ENCODE data around the gene BTBD9.

Gene BTBD9

DNA sequence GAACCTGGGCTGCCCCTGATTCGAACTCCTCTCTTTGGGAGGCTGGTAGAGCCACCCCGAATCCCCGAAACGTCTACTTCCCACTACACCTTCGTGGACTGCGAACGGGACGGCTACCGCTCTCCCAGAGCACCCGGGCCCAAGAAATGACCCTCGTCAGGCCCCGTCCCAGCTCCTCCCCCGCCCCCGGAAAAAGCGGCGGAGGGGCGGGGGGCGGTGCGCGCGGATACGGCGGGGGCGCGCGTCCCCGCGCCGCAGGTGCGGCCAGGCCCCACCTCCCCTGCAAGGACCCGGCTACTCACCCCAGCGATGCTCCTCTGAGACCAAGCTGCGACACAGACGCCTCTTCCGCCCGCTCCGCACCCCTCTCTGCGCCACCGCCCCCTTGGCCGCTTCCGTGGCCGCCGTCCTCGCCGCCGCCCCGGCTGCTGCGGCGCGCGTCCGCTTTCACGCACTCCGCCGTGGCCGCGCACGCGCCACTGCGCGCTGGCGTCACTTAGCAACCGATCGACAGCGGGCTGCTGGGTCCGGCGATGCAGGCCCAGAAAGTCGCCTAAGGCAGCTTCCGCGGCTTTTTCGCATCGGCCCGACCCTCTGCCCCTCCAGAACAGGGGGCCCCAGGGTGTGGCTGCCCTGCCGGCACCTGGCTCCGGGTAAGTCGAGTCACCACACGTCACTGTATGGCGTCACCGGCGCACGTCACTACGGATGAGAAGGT, at the start of gene BTBD9:
BTBD9 (minus strand) TSS at position 432 of the 718 bp plus-strand sequence.
- peak; percentile 88 for DNase-seq

DNA sequence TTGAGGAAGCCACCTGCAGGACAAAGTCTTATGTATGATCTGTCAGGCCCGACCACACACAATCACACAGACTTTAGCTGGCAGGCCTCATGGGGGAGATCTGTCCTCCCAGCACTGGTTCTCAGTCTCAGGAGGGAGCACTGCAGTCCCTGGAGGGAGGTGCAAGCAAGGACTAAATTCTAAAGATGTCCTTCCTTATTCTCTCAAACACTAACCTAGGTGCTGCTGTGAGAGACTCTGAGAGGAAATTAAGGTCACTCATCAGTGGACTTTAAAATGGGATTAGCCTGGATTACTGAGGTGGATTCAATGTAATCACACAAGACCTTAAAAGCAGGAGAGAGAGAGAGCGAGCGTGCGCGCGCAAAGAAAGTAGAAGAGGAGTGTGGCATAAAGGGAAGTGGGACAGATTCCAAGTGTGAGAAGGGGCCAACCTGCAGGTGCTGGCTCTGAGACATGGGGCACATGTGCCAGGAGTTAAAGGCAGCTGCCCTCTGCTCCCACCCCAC, 48.9 kb upstream of the BTBD9 start:
- no peak for DNase-seq

DNA sequence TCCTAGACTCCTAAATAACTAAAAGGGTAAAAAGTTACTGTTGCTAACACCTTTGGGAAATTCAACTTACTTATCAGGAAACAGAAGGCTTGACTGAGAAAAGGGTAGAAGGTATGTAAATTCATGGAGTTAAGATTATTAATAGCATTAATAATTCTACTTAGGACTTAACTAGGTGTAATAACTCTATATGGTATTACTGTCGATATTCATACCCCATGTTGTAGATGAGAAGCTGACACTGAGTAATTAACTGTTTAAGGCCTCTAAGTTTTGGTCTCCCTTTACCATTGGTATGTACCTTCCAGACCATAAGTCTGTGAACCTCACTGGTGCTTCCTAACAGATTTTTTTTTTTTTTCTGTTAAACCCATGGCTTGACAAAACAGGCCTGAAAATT, 47.8 kb upstream of the BTBD9 start:
- no peak for DNase-seq

DNA sequence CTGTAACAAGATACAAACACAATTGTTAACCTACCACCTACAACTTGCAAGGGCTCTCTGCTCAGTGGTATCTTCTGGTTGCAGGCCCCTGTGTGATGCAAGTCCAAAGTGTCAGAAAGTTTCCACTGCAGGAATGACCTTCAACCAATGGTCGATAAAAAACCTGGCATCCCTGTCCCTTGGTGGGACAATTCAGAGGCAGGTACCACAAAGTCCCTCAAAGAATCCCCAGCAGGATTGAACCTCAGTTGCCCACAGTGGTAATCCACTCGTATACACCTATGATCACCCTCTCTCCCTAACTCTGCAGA, 47.3 kb upstream of the BTBD9 start:
- DNase-seq = no peak

DNA sequence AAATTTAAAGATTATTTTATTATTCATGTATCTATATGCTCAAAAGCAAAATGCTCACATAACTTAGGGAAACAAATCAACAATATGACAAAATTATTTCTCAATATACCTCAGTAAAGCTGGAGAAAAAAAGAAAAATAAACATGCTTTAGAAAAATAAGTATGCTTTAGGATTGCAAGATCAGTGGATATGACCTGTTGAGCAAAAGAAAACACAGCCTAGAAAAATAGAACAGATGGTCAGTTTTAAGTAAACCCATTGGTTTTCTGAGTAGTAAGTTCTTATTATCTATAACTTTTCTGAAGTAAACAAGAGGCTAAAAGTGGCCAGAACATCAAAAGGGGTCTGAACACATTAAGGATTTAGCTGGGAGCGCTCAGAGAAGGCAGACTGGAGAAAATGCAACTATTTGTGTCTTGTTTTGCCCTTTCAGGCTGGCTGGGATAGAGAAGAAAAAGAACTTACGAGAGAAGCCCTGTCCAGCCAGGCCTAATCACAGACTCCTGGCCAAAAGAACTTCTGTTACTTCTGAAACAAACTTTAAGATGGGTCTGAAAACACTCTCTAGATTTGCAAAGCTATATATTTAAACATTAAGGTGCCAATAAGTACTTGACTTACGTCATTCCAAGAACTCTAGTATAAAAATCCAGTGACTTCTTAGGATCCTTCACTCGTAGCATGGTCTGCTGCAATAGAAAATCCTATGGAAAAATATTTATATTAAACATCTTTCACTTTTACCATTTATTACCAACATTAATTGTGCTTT, 46.7 kb upstream of the BTBD9 start:
- DNase-seq = no peak

DNA sequence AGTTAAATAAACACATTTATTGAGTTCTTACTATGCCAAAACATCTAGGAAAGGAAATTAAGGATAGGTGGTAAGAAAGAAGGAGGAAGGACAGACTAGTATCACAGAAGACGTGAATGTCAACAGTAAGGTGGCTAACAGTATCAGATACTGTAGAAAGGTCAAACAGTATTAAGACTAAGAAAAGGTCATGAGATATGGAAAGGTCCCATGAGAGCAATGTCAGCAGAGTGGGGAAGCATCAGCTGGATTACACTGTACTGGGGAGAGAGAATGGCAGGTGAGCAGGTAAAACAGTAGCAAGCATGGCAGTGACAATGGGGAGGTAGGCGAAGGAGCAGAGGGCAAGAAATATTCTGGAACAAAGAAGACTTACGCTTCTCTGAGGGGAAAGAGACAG, 45.2 kb upstream of the BTBD9 start:
- no peak for DNase-seq

DNA sequence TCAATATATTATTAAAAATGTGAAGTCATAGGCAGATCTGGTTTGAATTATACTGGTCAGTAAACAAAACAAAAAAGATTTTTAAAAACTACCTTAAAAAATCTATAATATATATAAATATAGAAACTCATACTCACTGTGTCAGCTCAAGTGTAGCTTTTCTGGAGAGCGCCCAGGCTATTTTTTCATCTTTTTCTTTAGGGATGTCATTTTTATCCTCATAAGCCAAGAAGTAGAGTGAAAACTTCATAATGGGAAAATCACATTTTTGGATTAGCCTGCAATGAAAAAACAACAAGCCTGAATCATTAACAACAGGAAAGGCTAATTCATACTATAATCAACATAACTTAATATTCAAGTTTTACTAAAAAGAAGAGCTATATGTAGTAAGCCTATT, 44.5 kb upstream of the BTBD9 start:
- DNase-seq = no peak

DNA sequence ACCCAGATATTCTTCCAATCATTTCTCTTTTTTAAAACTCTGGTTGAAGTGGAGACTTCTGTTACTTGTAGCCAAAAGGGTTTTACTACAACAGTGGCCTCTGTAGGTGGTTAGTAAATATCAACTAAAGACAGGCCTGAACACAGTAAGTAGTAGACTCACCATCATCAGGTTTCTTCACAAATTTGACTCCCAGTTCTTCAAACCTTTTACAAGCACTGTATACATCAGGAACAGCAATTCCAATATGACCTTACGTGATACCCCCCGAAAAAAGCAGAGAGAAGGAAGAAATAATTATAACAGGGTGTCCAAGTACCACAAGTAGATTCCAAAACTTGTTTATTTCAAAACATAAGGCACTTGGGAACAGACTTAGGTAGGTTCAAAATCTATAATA, 42.1 kb upstream of the BTBD9 start:
- no peak for DNase-seq

DNA sequence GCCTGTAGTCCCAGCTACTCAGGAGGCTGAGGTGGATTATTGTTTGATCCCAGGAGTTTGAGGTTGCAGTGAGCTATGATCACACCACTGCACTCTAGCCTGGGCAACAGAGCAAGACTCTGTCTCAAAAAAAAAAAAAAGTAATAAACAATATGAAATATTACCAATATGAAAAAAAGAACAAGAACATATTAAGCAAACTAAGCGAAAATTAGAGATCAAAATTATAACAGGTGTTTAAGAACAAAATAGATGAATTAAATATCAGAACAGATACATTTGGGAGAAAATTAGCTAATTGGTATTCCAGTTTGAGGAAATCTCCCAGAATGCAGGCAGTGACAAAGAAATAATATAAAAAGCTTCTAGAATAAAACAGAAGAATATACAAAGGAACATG, 39.9 kb upstream of the BTBD9 start:
- no peak for DNase-seq

DNA sequence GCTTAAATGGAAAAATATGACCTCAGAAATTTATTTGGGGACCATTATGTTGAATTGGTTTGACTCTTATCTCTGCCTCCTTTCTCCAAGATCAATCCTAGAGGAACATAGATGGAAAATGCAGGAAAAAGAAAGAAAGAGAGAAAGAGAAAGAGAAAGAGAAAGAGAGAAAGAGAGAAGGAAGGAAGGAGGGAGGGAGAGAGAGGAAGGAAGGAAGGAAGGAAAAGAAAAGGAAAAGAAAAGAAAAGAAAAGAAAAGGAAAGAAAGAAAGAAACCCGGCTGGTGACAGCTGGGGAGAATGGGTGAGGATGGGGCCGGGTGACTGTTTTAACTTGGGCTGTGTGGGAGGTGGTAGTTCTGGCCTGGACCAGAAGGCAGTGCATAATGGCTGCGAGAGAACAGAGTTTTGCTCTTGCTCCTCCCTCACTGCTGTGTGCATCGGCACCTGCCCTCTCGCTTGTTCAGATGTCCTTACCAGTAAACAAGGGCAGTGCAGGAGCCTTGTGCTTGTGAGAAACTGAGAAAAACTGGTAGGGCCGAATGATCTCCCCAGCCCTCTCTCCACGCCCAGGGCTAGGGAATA, 38.5 kb upstream of the BTBD9 start:
- no peak for DNase-seq

DNA sequence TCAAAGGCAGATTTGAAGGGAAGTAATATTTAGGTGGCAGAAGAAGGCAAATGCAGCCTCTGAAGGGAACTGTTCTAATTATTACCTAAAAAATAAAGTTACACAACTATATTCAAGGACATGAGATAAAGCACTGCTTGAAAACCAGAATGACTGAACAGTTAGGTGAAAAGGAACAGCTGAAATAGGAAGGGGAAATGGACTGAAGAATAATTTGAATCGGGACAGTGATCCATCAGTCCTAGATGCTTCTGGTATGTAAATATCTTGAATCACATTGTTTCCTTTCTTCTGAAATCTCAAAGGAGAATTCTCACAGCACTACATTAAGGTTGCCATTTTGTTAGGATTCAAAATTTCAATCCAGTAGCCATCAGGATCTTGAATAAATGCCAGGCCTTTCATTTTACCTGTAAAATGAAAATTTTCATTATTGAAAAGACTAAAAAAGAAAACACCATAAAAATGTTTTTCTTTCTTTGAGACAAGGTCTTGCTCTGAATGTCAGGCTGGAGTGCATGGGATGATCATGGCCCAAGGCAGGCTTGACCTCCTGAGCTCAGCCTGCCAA, 37.3 kb upstream of the BTBD9 start:
- DNase-seq = no peak

DNA sequence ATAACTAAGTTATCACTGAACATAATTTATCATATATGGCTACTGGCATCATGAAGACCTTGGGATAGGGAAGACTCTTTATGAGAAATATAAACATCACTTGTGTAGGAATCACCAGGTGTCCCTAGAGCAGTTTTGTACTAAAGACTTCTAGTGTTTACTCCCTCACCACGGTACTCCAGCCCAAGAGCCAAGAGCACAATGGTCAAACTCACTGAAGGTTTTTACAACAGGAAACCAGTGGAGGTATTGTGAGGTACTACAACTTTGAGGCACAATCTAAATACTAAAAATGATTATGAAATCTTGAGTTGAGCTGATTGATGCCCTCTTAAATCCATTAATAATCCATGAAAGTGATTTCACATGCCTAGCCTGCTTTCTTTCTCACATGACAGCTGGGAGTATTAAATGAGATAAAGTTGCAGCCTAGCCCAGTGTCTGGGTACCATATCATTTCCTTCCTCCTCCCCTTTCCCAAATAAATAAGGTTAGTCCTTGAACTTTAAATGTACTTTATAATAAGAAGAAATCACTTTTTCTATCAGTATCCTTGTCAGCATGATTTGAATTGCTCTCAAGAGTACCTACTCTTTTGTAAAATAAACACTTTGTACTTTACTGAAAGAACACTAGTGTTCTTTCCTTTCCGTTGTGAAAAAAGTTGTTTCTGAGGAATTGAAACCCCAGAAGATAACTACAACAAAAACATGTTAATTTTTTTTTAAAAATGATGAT, 36.7 kb upstream of the BTBD9 start:
- peak; percentile 43 for DNase-seq

DNA sequence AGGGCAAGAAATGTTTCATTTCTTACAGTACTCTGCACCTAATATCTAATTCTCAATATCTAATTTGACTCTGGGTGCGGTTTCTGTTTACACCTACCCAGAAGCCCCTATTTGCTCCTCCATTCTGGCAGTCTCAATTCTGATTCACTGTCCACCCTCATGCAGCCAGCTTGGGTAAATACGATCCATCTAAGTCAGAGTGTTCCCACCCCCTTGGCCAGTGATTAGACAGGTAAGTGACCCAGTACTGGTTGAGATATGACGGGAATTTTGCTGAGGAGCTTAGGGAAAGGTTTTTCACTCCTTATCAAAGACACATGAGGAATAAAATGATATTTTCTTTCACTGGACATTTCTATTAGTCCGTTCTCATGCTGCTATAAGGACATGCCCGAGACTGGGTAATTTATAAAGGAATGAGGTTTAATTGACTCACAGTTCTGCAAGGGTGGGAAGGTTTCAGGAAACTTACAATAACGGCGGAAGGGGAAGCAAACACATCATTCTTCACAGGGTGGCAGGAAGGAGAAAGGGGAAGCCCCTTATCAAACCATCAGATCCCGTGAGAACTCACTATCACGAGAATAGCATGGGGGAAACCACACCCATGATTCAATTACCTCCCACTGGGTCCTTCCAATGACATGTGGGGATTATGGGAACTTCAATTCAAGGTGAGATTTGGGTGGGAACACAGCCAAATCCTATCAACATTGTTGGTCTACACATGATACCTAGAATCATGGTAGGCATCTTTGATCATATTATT, 33.9 kb upstream of the BTBD9 start:
- no peak for DNase-seq

DNA sequence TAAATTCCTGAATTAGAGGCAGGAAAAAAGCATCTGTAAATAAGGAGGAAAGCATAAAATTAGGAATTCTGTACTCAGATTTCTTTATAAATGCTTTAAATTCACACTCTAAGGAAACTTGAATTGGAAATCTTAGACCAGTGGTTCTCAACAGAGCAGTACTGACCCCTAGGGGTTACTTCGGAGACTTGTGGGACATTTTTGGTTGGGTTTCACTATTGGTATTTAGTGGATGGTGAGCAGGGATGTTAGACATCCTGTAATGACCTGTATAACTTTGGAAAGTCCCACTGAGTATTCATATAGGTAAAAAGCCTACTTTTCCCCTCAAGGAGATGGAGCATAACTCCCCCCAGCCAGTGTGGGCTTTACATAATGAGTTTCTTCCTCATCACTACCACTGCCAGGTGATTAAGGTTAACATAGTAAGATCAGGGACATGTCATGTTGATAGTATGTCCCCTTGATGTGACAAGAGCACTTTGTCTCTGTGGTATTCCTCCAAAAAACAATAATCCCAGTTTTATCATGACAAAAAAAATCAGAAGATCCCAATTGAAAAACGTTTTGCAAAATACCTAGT, 32.2 kb upstream of the BTBD9 start:
- DNase-seq = peak; percentile 79

DNA sequence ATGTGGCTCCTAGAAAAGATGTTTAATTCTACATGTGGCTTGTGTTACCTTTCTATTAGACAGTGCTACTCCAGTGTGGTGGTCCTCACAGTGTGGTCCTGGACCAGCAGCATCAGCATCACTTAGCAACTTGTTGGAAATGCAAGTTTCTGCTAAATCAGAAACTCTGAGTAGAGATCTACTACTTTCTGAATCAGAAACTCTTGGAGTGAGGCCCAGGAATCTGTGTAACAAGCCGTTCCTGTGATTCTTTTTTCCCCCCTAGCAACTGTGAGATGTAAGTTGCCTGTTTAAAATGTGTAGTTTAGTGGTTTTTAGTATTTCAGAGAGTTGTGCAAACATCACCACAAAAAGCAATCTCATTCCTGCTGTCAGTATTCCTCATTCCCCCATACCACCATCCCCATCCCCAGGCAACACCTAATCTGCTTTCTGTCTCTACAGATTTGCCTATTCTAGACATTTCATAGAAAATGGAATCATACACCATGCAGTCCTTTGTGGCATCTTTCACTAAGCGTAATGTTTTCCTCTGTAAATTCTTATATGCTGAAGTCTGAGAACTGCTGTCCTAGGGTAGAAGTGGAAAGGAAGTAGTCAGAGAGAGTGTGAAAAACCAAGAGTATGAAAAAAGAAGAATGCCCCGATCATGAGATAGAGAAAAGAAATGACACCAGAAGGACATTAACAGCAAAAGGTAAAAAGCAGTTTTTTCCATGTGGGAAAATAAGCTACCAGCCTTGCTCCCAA, 18.9 kb upstream of the BTBD9 start:
- DNase-seq = no peak

DNA sequence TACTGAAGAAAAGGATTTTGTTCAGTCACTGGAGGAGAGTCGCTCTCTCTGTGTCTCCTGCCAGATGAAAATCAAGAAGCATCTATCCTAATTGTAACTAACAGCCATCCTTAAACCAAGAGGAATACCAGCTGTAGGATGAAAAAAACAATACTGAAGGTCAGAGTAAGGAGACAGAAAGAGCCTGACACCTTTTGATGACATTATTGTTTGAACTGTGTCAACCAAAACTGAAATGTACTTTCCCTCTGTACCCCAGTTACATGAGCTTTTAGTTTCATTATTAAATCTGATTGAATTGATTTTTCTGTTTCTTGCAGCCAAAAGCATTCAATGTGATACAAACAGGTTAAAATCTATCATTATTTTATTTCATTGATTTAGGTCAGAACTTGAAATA, 17.2 kb upstream of the BTBD9 start:
- no peak for DNase-seq

DNA sequence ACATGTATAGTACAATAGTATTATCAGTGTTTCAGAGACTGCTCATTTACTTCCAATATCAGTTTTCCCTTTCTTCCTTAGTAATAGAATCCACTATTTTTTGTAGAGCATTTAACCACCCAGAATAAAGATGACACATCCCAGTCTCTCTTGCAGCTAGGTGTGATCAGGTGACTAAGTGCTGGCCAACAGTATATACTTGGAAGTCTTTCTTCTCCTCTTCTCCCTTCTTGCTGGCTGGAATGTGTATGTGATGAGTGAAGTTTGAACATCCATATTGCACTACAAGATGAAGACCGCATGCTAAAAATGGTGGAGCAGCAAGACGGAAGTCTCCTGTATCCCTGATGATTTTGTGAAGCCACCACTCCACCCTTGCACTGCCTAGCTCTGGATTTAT, 14.5 kb upstream of the BTBD9 start:
- no peak for DNase-seq

DNA sequence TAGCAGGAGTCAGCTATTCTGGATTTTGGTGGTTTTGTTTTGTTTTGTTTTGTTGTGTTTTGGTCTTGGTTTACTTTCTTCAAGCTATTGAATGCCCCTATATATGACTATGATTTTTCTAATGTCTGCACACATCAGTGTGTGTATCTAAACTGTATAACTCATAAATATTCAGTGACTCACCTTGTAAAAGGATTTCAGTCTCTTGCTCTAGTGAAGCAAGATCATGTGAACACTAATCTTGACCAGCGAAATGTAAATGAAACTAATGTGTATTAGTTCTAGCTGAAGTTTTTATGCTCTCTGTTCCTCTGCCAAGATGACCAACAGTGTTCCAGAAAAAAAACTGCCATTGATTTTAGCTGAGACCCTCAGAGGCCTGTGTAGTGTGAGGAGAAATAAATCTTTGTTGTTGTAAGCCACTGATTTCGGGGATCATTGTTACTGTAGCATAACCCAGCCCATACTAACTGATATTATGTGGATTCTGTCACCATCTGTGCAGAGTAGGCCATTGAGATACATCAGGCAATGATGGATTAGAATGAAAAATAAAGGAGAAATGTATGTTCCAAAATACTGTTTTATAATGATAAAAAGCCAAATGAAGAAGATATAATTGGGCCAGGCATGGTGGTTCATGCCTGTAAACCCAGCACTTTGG, 11.5 kb upstream of the BTBD9 start:
- DNase-seq = no peak

DNA sequence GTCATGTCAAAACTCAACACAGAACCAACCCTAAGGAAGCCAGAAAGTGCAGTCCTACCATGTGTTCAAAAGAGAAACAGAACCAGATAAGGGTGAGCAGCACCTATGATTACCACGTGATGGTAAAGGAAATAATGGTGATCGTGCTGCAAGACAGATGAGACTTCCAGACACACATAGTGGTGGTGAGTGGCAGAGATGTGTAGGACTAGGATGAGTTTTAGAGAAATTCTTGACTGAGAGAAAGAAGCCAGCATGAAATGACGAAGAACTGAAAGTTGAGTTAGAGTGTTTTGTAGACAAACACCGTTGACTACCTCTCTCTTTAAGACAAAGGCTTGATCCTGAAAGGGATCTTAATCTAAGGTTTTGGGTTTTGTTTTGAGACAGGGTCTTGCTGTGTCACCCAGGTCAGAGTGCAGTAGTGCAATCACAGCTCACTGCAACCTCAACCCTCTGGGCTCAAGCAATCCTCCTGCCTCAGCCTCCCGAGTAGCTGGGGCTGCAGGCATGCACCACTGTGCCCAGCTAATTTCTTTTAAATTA, 10.6 kb upstream of the BTBD9 start:
- no peak for DNase-seq

DNA sequence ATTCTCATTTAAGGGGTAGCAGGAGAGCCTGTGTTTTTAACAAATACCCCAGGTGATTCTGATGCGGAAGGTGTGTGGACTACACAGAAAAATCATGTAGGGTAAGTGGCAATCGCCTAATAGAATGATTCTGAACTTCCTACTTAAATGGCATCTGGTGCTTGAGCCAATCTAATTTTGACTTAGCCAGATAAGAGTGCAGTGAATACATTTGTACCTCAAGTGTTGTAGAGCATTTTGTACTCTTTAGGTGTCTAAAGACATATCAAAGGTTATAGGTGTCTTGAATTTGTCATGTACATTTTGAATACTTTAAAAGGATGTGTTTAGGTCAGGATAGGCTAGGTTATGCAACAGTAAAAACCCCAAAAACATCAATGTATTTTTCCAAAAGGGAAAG, 10.0 kb upstream of the BTBD9 start:
- no peak for DNase-seq

All from NCI-H510A treated with DMSO at 0.1 percent for 48 hours (cell line).